NCI-H2196 (cell line): ENCODE measurements around the gene GALNT10.
A peak's percentile ranks its signal among the peaks of the same experiment; 100 is the strongest.

Experiments
- DNase-seq: peaks from one replicate; lab custom pipeline; 2025; ENCODE audit not compliant: unreplicated experiment; lab: John Stamatoyannopoulos, UW

The GALNT10 gene

DNA sequence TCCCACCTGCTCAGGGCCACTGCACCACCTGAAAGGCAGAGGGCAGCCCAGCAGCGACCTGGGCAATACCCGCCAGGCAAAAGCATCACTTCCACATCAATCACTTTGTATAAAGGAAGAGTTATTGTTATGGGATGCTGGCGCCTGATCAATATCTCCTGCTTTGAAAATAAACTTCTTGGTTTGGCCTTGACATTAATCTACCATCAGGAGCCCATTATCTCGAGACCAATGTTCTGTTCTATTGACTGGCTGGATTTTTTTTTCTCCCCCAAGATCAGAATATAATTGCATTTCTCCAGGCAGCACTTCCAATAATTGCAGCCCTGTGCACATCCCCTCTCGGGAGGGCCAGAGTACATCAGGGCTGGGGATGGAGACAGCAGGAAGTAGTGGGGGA lies 210.8 kb downstream of the GALNT10 start:
- no peak for DNase-seq

DNA sequence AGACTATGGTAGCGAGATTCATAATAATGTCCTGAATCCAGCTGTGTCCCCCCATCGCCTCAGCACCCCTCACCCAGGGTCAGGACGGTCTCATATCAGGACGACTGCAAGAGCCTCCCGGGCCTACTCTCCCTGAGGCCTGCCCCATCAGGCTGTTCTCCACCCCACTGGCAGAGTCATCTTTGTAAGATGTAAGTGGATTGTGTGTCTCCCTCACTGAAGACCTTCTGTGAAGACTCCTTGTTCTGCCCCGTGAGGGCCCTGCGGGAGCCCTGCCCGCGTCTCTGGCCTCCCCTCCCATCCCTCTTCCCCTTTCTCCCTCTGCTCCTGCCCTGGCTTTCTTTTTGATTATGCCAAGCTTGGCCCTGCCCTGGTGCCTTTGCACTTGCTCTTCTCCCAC lies 211.4 kb downstream of the GALNT10 start:
- no peak for DNase-seq

DNA sequence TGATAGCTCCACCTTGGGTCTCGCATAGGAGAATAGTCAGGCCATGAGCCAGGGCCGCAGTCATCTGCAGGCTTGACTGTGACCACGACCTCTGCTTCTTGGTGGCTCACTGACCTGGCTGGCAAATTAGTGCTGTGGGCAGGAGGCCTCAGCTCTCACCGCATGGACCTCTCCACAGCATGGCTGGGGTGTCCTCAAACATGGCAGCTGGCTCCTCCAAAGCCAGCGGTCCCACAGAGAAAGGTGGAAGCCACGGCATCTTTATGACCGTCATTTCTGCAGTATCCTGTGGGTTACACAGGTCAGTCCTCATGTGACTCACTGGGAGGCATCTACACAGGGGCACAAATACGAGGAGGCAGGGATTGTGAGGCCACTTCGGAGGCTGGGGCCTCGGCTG lies 212.1 kb downstream of the GALNT10 start:
- DNase-seq, result no peak

DNA sequence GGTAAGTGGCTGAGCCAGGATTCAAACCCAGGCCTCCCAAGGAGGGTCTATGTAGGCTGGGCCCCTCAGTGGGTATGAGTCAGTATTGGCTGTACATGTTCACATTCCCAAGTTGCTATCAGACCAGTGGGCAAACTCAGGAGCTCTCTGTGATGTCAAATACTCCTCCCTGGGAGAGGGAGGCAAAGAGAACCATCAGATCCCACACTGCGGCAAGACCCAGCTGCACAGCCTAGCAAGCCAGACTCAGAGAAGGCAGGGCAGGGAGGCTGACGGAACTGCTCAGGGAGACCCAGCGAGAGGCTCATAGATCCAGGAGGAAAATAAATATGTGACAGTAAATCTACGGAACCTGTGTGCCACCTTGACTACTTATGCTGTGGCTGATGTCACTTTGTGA lies 212.7 kb downstream of the GALNT10 start:
- no peak for DNase-seq

DNA sequence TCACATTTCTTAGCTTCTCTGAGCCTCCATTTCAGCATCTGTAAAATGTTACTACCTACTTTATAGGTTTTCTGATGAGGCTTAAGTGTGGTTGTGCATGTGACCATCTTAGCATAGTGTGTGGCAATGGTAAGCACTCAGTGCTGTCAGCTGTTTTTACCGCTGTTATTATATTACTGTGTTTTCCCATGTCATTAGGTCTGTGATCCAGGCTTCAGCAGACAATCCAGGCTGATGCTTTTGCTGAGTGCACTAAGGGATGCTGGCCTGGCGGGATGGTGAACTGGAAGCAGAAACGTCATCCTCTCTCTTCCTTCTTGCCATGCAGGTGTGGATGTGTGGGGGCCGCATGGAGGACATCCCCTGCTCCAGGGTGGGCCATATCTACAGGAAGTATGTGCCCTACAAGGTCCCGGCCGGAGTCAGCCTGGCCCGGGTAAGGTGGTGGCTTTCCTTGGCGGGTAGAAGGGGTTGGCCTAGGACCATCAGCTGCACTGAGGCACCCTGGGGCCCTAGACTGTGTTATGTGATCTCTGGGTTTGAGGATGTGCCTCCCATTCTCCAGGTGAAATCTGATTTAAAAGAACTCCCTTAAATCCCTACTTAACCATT lies 213.3 kb downstream of the GALNT10 start:
- no peak for DNase-seq

DNA sequence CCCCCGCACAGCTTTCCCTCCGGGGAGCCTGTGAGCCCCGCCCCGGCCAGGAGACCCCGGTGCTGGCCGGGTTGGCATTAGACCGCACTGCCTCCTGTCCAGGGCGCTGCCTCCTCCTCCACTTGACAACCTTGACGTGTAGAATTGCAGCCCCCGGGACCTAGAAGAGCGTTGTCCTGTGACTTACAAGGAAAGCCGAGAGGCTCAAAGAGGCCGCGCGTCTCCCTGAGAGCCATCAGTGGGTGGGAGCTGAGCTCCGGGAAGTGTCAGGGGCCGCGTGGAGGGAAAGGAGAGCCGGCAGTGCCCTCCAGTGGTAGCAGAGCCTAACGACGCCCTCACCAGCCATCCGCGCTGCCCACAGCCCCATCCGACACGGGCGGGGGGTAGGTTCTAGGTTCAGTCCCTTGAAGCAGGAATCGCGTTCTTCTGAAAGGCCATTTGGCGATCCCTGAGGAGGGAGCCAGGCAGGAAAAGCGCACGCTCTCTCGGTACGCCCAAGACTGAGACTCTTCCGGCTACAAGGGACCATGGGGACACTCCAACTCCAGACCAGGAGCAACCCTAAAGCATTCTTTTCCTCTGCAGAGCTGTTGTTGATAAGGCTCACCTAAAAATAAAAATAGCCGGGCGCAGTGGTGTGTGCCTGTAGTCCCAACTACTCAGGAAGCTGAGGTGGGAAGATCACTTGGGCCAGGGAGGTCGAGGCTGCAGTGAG lies 214.7 kb downstream of the GALNT10 start:
- DNase-seq, result peak; percentile 78

DNA sequence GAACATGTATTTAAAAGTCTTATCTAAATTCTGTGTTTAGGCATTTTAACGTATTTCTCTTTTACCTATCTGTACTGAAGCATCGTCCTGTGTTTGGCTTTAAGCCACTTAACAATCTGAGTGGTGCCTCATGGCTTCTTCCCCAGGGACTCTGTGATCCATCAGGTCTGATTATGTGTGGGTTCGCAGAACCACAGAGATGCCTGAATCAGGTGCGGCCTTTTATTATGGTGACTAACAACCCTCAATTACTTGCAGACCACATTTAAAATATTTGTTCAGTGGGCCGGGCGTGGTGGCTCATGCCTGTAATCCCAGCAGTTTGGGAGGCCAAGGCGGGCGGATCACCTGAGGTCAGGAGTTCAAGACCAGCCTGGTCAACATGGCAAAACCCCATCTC lies 215.7 kb downstream of the GALNT10 start:
- DNase-seq, result no peak

DNA sequence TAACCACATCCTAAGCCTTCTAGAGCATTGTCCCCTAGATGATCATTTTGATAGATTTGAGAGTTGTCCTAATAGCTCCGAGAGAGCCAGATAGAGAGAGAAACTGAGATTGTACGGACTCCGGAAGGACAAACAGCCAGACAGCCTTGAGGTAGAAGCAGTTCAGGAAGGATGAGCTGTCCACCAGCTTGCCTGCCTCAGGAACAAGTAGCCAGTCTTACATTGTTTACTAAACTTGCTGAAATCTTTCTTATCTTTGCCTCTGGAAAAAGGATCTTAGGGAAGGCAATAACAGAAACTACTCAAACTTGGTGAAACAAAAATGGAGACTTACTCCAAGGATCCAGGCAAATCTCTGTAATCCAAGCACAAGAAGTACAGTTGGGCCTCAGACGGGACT lies 216.3 kb downstream of the GALNT10 start:
- DNase-seq, result no peak

DNA sequence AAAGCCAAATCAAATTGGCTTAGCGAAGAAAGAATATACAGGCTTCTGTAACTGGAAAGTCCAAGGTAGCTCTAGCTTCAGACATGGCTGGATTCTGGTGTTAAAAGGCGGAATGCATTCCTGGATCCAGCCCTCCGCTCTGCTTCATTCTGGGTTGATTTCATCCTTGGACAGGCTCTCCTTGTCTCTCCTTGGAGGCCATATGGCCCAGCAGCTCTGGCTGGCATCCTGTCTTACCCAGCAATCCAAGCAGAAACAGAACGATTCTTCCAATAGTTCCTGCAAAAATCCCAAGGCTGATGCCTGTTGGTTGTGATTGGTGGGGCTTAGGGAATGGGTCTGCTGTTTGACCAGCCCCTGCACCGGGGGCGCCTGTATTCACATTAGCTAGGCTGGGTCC lies 218.3 kb downstream of the GALNT10 start:
- no peak for DNase-seq

DNA sequence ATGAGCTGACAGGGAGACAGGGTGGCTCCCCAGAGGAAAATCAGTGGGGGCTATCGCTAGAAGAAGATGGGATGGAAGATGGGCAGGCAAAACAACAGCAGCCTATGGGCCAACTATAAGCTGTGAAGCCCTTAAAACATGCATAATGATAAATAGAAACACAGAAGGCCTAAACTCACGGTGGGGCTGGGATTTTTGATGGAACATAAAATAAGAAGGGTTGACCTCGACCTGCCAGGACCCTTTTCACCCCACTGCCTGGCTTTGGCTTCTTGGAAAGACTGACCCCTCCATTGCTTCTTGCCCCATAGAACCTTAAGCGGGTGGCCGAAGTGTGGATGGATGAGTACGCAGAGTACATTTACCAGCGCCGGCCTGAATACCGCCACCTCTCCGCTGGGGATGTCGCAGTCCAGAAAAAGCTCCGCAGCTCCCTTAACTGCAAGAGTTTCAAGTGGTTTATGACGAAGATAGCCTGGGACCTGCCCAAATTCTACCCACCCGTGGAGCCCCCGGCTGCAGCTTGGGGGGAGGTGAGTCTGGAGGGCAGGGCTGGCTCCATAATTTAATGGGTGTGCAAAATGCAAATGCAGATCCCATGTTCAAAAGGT lies 218.8 kb downstream of the GALNT10 start:
- no peak for DNase-seq

DNA sequence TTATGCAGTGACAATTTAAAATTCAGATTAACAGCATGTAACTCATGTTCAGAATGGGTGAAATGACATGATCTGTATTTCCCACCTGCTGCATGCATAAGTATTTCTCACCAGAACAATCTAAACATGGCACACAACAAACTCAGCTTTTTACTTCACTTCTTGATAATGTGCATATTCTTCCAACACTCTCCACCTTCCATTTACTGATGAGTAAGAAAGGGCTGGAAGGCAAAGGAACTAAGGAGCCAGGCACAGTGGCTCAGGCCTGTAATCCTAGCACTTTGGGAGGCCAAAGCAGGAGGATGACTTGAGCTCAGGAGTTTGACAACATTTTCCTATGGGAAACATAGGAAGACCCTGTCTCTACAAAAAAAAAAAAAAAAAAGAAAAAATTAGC lies 219.5 kb downstream of the GALNT10 start:
- no peak for DNase-seq

DNA sequence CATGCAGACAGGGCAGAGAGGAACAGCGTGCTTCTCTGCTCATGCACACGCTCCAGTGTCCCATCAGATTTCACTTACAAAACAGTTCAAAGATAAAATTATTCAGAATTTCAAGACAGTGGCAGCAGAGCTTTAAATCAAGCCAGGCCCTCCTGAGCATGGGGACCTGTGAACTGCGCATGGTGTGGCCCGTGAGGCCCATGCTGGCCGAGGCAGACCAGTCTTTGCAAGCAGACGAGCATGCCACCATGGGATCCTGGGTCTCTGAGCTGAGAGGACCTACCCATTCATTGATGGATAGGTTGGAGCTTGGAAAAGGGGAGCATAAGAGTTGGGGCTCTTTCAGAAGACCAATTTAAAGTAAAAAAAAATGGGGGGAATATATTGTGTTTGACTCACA lies 220.3 kb downstream of the GALNT10 start:
- DNase-seq, result no peak

DNA sequence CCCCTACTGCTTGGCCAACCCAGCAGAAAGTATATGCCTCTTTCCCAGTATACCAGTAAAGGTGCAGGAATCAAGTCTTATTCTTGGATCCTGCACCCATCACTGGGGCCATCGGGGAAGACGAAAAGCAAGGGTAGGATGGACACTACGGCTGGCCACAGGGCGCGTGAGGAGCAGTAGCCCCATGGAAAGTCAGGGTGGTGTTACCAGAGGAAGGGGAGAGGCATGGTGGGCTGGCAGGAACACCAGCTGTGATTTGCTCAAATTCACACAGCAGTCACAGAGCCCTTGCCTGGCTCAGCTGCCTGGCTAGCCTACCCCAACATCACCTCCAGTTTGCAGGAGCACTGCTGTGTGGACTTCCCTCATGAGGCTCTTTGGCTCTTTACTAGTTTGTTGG lies 220.8 kb downstream of the GALNT10 start:
- DNase-seq, result no peak

DNA sequence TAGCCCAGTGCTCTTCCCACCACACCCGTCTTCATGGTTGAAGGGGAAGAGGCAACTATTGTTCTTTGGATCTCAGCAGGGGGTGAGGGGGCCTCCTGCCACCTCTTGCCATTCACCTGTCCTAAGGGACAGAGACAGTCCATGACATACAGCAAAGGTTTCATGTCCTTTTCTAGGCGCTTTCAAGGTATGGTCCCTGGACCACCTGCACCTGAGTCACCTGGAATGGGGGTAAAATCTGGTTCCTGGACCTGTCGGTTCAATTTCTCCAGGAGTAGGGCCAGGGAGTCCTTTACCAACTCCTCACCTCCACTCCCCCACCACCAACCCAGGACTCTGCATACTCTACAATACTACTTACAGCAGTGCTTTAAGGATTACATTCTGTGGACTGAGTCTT lies 221.8 kb downstream of the GALNT10 start:
- DNase-seq, result no peak

DNA sequence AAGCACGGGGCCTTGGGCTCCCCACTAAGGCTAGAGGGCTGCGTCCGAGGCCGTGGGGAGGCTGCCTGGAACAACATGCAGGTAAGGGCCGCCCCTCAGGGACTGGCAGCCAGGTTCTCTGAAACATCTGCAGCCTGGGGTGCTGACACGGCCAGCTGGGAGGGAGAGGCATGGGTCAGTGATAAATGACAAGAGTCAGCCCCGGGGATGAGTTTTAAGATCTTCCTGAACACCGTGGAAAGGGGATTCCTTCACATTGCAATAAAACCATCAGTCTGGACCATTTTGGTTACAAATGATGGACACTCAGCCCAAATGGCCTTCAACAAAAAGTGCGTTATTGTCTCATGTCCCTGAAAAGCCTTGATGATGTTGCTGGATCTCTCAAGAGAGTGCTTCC lies 222.4 kb downstream of the GALNT10 start:
- no peak for DNase-seq

DNA sequence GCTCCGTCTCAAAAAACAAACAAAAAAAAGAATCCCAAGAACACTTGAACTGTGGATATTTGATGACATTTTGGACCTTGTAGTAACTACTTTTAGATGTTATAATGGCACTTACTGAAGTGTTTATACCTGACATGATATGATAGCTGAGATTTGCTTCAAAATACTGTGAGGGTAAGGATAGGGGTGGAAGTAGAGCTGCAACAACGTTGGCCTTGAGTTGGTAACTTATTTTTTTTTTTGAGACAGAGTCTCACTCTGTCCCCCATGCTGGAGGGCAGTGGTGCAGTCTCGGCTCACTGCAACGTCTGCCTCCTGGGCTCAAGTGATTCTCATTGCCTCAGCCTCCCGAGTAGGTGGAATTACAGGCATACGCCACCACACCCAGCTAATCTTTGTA lies 224.6 kb downstream of the GALNT10 start:
- DNase-seq, result no peak

DNA sequence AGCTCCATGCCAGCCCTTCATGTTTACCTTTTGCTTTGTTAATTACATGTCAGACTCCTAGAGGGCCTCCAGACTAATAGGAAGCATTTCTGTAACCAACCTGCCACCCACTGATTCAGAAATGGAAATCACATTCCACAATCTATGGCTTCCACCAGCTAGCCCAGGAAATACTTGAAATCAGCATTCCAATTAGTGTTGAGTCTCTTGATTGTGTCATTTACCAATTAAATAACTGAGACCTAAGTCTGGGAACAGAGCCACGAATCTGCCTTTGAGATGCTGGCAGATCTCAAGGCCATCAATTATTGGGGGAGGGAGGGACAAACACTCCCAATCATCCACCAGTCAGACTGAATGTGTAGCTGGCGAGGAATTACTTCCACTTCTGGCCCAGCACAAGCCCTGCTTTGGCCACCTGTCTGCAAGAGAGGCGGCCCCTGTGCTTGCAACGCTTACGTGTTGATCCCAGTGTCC lies 227.8 kb downstream of the GALNT10 start:
- no peak for DNase-seq

DNA sequence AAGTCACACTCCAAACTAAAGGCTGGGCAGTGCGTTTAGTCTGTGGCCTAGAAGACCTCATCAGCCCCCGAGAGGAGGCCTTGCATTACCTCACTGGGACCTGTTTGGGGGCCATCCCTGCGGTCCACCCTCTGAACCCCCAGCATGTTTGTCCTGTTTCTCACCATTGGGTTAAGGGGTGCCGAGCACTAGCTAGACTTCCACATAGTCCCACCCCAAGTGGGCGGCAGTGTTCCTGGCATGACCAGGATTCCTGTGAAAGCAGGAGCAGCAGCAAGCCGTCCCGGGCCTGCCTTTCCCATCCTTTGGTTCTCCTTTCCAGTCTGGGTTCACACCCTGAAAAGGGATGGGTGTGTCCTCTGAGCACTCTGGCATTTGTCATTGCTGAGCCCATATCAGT lies 228.7 kb downstream of the GALNT10 start:
- no peak for DNase-seq

DNA sequence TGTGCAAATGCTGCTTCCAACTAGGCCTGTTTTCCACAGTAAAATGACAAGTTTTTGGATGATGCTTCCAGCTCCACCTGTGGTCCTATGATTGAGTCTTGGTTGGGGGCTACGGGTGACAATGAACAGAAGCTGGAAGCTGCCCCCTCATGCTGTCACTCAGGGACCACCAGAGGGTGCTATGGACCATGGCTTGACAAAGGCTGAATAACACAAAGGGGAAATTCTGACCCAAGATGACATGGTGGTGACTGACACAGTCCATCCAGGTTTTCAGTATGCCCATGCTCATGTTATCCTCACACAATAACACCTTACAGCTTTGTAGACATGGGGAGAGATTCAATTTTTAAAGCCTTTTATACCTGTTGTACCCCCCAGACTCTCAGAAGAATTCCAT lies 231.3 kb downstream of the GALNT10 start:
- DNase-seq, result no peak

DNA sequence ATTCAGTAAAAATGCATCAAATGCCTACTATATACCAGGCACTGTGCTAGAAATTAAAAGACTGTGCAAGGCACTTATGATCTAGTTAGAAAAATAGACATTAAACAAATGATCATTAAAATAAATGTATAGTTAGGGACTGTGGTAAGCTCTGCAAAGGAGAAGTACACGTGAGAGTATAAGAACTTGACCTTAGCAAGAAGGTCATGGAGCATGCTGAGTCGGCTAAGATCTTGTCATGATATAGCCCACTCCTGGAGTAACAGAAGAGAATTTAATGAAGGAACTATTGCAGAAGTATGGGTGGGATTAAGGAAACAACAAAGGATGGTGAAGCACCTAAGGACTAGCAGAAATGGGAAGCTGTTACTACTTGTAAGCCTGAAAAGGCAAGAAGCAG lies 231.8 kb downstream of the GALNT10 start:
- no peak for DNase-seq

DNA sequence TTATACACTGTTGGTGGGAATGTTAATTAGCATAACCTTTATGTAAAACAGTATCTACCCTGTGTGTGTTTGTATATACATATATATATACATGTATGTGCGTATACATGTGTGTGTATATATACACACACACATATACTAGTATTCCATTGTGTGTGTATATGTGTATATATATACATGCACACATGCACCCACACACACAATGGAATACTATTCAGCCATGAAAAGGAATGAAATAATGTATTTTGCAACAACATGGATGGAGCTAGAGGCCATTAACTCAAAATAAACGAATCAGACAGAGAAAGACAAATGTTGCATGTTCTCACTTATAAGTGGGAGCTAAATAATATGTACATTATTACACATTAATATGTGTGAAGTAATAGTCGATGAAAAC lies 237.7 kb downstream of the GALNT10 start:
- no peak for DNase-seq

DNA sequence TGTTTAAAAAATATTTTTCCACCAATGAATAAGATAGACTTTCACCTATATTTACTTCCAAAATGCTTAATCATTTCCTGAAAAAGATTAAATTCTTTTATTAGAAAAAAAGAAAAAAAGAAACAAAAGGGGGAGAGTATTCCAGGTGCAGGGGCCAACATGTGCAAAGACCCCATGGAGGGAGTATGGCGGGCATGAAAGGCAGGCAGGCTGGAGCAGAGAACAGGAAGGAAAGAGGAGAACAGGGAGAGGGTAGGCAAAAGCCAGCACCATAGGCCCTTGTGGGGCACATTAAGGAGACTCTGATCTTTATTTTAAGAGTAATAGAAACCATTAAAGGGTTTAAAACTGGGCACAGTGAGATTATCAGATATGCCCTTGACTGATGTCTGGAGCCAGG lies 238.8 kb downstream of the GALNT10 start:
- DNase-seq, result no peak

DNA sequence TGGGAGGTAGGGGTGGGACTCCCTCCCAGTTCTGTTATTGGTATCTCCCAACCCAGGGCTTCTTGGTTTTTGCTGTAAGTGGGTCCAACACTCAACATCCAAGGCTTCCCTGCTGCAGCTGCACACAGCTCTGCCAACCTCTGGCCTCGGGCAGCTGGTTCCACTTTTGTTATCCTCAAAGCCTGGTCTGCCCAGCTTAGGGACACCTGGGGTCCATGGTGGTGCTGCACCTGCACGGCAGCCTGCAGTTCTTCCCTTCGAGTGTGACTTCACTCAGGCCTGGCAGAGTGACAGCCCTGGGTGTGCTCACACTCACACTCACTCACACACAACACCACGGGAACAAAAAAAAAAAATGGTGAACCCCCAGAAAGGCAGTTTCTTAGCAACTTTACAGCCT lies 239.9 kb downstream of the GALNT10 start:
- DNase-seq, result no peak
